CD4-positive, alpha-beta memory T cell (primary cell): Measurements from ENCODE around the gene WEE1. TPM values are rescaled to one million over a fixed set of nuclear protein-coding genes. Genes with fewer than 3 reads are reported as not detected.

Experiments used
- CTCF ChIA-PET: fragments of 350-600 bp; sonication (Branson Sonifier 250); formaldehyde crosslinking; loops from one replicate; lab custom pipeline; 2021; ENCODE audit warnings: inconsistent platforms; ENCODE audit not compliant: partially characterized antibody; lab: Charles Lee
- POLR2A ChIA-PET: fragments of 350-600 bp; sonication (Branson Sonifier 250); formaldehyde crosslinking; loops from one replicate; lab custom pipeline; 2021; ENCODE audit not compliant: partially characterized antibody; lab: Charles Lee
- DNase-seq, 5 donors: peaks; one replicate each; pipeline versions ENCODE4 v3.0.0 to v3.0.0-alpha.2; 2020 to 2022; ENCODE audit warnings: mixed read lengths in 1 of 5
- H3K27ac ChIP-seq: one replicate; pipeline ENCODE4 v1.7.0; 2013; ENCODE audit warnings: low read depth, low read length
- H3K27me3 ChIP-seq: 2 replicates; pipeline ENCODE4 v1.7.0; 2013; ENCODE audit warnings: mild to moderate bottlenecking, low read length, moderate library complexity; ENCODE audit not compliant: insufficient read depth
- H3K36me3 ChIP-seq: 2 replicates; pipeline ENCODE4 v1.7.0; 2013; ENCODE audit warnings: mild to moderate bottlenecking, low read length, moderate library complexity; ENCODE audit not compliant: insufficient read depth
- H3K4me1 ChIP-seq: 2 replicates; pipeline ENCODE4 v1.7.0; 2013; ENCODE audit warnings: mild to moderate bottlenecking, low read length, moderate library complexity; ENCODE audit not compliant: insufficient read depth
- H3K4me3 ChIP-seq, 2 donors: one replicate each; pipeline ENCODE4 v1.7.0; 2013; ENCODE audit warnings: low read length in 2 of 2, mild to moderate bottlenecking in 1 of 2
- H3K9me3 ChIP-seq, 2 donors: one replicate each; pipeline ENCODE4 v1.7.0; 2013; ENCODE audit warnings: low read length in 2 of 2, control low read depth in 1 of 2; ENCODE audit not compliant: control insufficient read depth in 1 of 2
- H3K27ac Mint-ChIP-seq, 7 donors: one replicate each; pipeline ENCODE4 v1.8.0; 2020 to 2021; ENCODE audit warnings: mixed read lengths in 7 of 7, mild to moderate bottlenecking in 6 of 7, inconsistent platforms in 3 of 7, moderate library complexity in 3 of 7
- H3K27me3 Mint-ChIP-seq, 2 donors: one replicate each; pipeline ENCODE4 v1.8.0; 2020 to 2021; ENCODE audit warnings: mixed read lengths in 2 of 2
- H3K36me3 Mint-ChIP-seq, 2 donors: one replicate each; pipeline ENCODE4 v1.8.0; 2020 to 2021; ENCODE audit warnings: mixed read lengths in 2 of 2, inconsistent platforms in 1 of 2, mild to moderate bottlenecking in 1 of 2
- H3K4me1 Mint-ChIP-seq, 4 donors: one replicate each; pipeline ENCODE4 v1.8.0; 2020 to 2021; ENCODE audit warnings: mixed read lengths in 4 of 4, mild to moderate bottlenecking in 1 of 4
- H3K4me3 Mint-ChIP-seq, 8 donors: one replicate each; pipeline ENCODE4 v1.8.0; 2020 to 2021; ENCODE audit warnings: mixed read lengths in 8 of 8, mild to moderate bottlenecking in 7 of 8, moderate library complexity in 6 of 8, inconsistent platforms in 3 of 8
- H3K9me3 Mint-ChIP-seq, 8 donors: one replicate each; pipeline ENCODE4 v1.8.0; 2020 to 2021; ENCODE audit warnings: mixed read lengths in 8 of 8, mild to moderate bottlenecking in 5 of 8, inconsistent platforms in 3 of 8, moderate library complexity in 1 of 8
- intact Hi-C: fragments of 100-400 bp; cut with micrococcal nuclease; formaldehyde crosslinking; loops from one replicate; pipeline ENCODE4 v1.15.1; 2023
- polyA plus RNA-seq, 2 donors: library from polyadenylated mRNA; unstranded; fragments of 300-500 nt; fragmentation: Illumina TruSeq; gene quantifications; one replicate each; pipeline ENCODE4 v1.2.3, GENCODE V29; 2021
- total RNA-seq, 2 experiments: library from RNA; stranded (reverse); gene quantifications; one replicate each; pipeline ENCODE4 v1.2.3, GENCODE V29; 2021

WEE1 gene
- total and polyA plus RNA-seq, 4 experiments from 2014 or later = 5.8 to 11.7 (median 9.6) TPM

DNA sequence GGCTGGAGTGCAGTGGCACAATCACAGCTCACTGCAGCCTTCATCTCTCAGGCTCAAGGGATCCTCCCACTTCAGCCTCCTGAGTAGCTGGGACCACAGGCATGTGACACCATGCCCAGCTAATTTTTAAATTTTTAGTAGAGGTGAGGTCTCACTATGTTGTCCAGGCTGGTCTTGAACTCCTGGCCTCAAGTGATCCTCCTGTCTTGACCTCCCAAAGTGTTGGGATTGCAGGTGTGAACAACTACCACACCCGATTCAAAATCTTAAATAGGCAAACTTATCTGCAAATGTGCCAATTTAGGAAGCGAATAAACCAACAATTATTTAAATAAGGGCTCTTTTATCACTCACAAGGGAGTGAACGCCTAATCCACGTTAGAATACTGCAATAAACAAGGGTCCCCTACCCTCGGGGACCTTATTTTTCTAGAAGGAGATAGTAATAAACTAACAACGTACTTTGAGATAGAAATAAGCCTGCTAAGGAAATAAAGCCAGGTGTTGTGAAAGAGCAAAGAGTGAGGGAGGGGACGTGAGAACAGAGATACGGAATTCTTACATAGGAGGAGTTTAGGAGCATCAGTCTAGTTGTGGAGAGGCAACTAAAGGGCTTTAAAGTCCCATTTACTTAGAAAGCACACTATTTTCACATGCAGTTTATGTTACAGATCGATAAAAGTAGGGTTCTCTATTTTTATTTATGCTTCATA lies 3.0 kb upstream of the WEE1 start:
- no peak for DNase-seq
- Histone ChIP-seq H3K27me3 (no peaks in the 10 kb centered on the region), H3K4me3 (no peak overlapping the region), H3K36me3 (no peaks in the 10 kb centered on the region), H3K4me1 (peaks cover 39% of the 10 kb centered on the region), H3K9me3 (no peaks in the 10 kb centered on the region), H3K27ac (no peak overlapping the region)
- no peak overlapping the region for H3K4me3 Mint-ChIP-seq
- peaks cover 0 to 12% of the 10 kb centered on the region in 2 donors for H3K36me3 Mint-ChIP-seq
- H3K27me3 Mint-ChIP-seq = no peaks in the 10 kb centered on the region
- H3K27ac Mint-ChIP-seq = peak overlapping the region in 3 of 7 donors; percentile 70 to 88 (median 86)
- intact Hi-C loops = loop anchor here (5.0 kb wide), 1 partner anchor 658 kb away; the partner anchor contains the start of gene AKIP1
- H3K9me3 Mint-ChIP-seq = no peaks in the 10 kb centered on the region
- peaks cover 21 to 49% (median 30%) of the 10 kb centered on the region in 4 donors for H3K4me1 Mint-ChIP-seq
- ChIA-PET POLR2A (no interaction called here), CTCF (interaction anchor here (2.1 to 4.0 kb wide), 2 partner anchors 35 to 42 kb away, joined by 8 to 34 read pairs; no protein-coding TSS in a partner anchor)

- Histone ChIP-seq H3K4me1 (peaks cover 40% of the 10 kb centered on the region), H3K27me3 (no peaks in the 10 kb centered on the region), H3K36me3 (no peaks in the 10 kb centered on the region), H3K27ac (no peak overlapping the region), H3K9me3 (no peaks in the 10 kb centered on the region), H3K4me3 (no peak overlapping the region)
- DNase-seq = no peak
- Mint-ChIP-seq H3K36me3 (peaks cover 0 to 11% of the 10 kb centered on the region in 2 donors), H3K27me3 (no peaks in the 10 kb centered on the region), H3K4me3 (peak overlapping the region in 7 of 8 donors; percentile 8 to 89 (median 87)), H3K4me1 (peaks cover 19 to 49% (median 30%) of the 10 kb centered on the region in 4 donors), H3K9me3 (no peaks in the 10 kb centered on the region), H3K27ac (peak overlapping the region in 2 of 7 donors; percentile 32 to 85)
- POLR2A ChIA-PET = interaction anchor here (7.4 kb wide), 1 partner anchor 42 kb away, joined by 91 read pairs; no protein-coding TSS in a partner anchor
- intact Hi-C loops = loop anchor here (5.0 kb wide), 1 partner anchor 659 kb away; the partner anchor contains the start of gene AKIP1
- CTCF ChIA-PET = interaction anchor here (2.1 to 4.0 kb wide), 2 partner anchors 36 to 42 kb away, joined by 8 to 34 read pairs; no protein-coding TSS in a partner anchor
Measured at GRCh38 chr11:9571071-9571762, 2.3 kb upstream of the WEE1 start.

DNA sequence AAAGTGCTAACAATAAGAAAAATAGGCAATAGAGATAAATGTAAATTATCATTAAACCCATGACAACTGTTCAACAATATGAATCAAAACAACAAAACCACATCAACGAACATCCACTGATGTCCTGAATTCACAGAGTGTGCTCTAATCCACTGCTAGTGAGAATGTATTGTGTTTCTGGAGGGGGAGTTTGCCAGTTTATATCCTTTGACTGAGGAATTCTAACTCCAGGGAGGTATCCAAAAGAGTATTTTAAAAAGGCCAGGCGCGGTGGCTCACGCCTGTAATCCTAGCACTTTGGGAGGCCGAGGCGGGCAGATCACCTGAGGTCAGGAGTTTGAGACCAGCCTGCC lies 1.7 kb upstream of the WEE1 start:
- no peaks in the 10 kb centered on the region for H3K9me3 Mint-ChIP-seq
- no peaks in the 10 kb centered on the region for H3K27me3 ChIP-seq
- intact Hi-C loops = loop anchor here (2.0 to 5.0 kb wide), 2 partner anchors 659 to 1237 kb away; partner anchors contain the start of genes AKIP1 and EIF4G2
- no peaks in the 10 kb centered on the region for H3K36me3 ChIP-seq
- H3K4me3 Mint-ChIP-seq = peak overlapping the region in 7 of 8 donors; percentile 83 to 89 (median 87)
- H3K9me3 ChIP-seq = no peaks in the 10 kb centered on the region
- H3K4me3 ChIP-seq = no peak overlapping the region
- peaks cover 42% of the 10 kb centered on the region for H3K4me1 ChIP-seq
- CTCF ChIA-PET = interaction anchor here (2.1 to 4.0 kb wide), 2 partner anchors 36 to 41 kb away, joined by 8 to 34 read pairs; no protein-coding TSS in a partner anchor
- H3K36me3 Mint-ChIP-seq = peaks cover 0 to 11% of the 10 kb centered on the region in 2 donors
- H3K27me3 Mint-ChIP-seq = no peaks in the 10 kb centered on the region
- no peak overlapping the region for H3K27ac ChIP-seq
- DNase-seq = no peak
- H3K4me1 Mint-ChIP-seq = peaks cover 21 to 49% (median 34%) of the 10 kb centered on the region in 4 donors
- peak overlapping the region in 5 of 7 donors; percentile 32 to 89 (median 85) for H3K27ac Mint-ChIP-seq
- POLR2A ChIA-PET = interaction anchor here (7.4 kb wide), 1 partner anchor 42 kb away, joined by 91 read pairs; no protein-coding TSS in a partner anchor

- no peaks in the 10 kb centered on the region for H3K9me3 ChIP-seq
- Mint-ChIP-seq H3K4me3 (peak overlapping the region; percentile 83 to 93 (median 88)), H3K27ac (peak overlapping the region in 6 of 7 donors; percentile 85 to 95 (median 91)), H3K4me1 (peaks cover 23 to 53% (median 39%) of the 10 kb centered on the region in 4 donors), H3K27me3 (no peaks in the 10 kb centered on the region), H3K9me3 (no peaks in the 10 kb centered on the region), H3K36me3 (peaks cover 0 to 11% of the 10 kb centered on the region in 2 donors)
- H3K27me3 ChIP-seq = no peaks in the 10 kb centered on the region
- peak overlapping the region; percentile 86 for H3K27ac ChIP-seq
- peaks cover 51% of the 10 kb centered on the region for H3K4me1 ChIP-seq
- ChIA-PET POLR2A (interaction anchor here (1.0 to 7.4 kb wide), 16 partner anchors 15 to 1235 kb away, joined by 3 to 91 read pairs (median 6); partner anchors contain the start of genes EIF4G2, RPL27A, TMEM9B and TRIM66), CTCF (interaction anchor here (1.2 to 4.0 kb wide), 6 partner anchors 28 to 175 kb away, joined by 3 to 34 read pairs (median 5); no protein-coding TSS in a partner anchor)
- peak in 2 of 5 donors; percentile 29 to 53 for DNase-seq
- H3K36me3 ChIP-seq = no peaks in the 10 kb centered on the region
- peak overlapping the region; percentile 33 to 80 for H3K4me3 ChIP-seq
- intact Hi-C loops = loop anchor here (1.0 to 5.0 kb wide), 10 partner anchors 27 to 1235 kb away; partner anchors contain the start of genes AKIP1, EIF4G2, RPL27A and TMEM41B
Measured at GRCh38 chr11:9573775-9574621, 528 bp downstream of the WEE1 start.

GRCh38 chr11:9574622-9575259 lies 1.3 kb downstream of the WEE1 start:
- no peaks in the 10 kb centered on the region for H3K9me3 Mint-ChIP-seq
- H3K27ac Mint-ChIP-seq = peak overlapping the region; percentile 60 to 95 (median 92)
- ChIA-PET CTCF (interaction anchor here (0.8 to 4.0 kb wide), 8 partner anchors 8 to 40 kb away, joined by 3 to 57 read pairs (median 12); no protein-coding TSS in a partner anchor), POLR2A (interaction anchor here (0.7 to 7.4 kb wide), 12 partner anchors 8 to 1234 kb away, joined by 3 to 91 read pairs (median 10); partner anchors contain the start of genes EIF4G2, TMEM9B and ZNF143)
- H3K27me3 ChIP-seq = no peaks in the 10 kb centered on the region
- H3K27ac ChIP-seq = peak overlapping the region; percentile 86
- H3K27me3 Mint-ChIP-seq = no peaks in the 10 kb centered on the region
- H3K36me3 ChIP-seq = no peaks in the 10 kb centered on the region
- H3K4me1 Mint-ChIP-seq = peaks cover 23 to 47% (median 38%) of the 10 kb centered on the region in 4 donors
- peaks cover 44% of the 10 kb centered on the region for H3K4me1 ChIP-seq
- H3K4me3 ChIP-seq = peak overlapping the region; percentile 33 to 80
- intact Hi-C loops = loop anchor here (5.0 kb wide), 2 partner anchors 662 to 1283 kb away; partner anchors contain the start of genes AKIP1 and ZBED5
- peak overlapping the region; percentile 83 to 93 (median 88) for H3K4me3 Mint-ChIP-seq
- DNase-seq = peak; percentile 29 to 48 (median 30)
- peaks cover 0 to 11% of the 10 kb centered on the region in 2 donors for H3K36me3 Mint-ChIP-seq
- no peaks in the 10 kb centered on the region for H3K9me3 ChIP-seq
